Neural progenitor cell (in vitro differentiated cells): Measurements from ENCODE around the gene TDRD6.

ENCODE experiments used
- CTCF ChIP-seq: fragments of 200-600 bp; sonication (generic); IDR thresholded peaks from 2 replicates; pipeline ENCODE4 v1.5.1; 2017; ENCODE audit warnings: antibody characterized with exemption, mild to moderate bottlenecking
- EZH2 ChIP-seq: fragments of 200-600 bp; sonication (generic); IDR thresholded peaks from 2 replicates; pipeline ENCODE4 v1.6.1; 2017; ENCODE audit warnings: antibody characterized with exemption, mild to moderate bottlenecking, moderate library complexity
- EZH2phosphoT487 ChIP-seq: fragments of 200-600 bp; sonication (generic); IDR thresholded peaks from 2 replicates; pipeline ENCODE4 v1.6.1; 2017; ENCODE audit warnings: antibody characterized with exemption

- TF ChIP-seq CTCF (no peak), EZH2phosphoT487 (no peak), EZH2 (no peak)
Observed at GRCh38 chr6:46642928-46643751, 44.5 kb upstream of the TDRD6 start.
